DLD1 (cell line): ENCODE data around the gene CLMN.

Source experiments
- in situ Hi-C: cut with HindIII; loops from 2 replicates; pipeline ENCODE4 v1.10.0; 2017; ENCODE audit warnings: low sequenced_read_pairs

Gene CLMN

GRCh38 chr14:95264271-95264973 is 55.3 kb downstream of the CLMN start:
- in situ Hi-C loops = no loop called here

DNA sequence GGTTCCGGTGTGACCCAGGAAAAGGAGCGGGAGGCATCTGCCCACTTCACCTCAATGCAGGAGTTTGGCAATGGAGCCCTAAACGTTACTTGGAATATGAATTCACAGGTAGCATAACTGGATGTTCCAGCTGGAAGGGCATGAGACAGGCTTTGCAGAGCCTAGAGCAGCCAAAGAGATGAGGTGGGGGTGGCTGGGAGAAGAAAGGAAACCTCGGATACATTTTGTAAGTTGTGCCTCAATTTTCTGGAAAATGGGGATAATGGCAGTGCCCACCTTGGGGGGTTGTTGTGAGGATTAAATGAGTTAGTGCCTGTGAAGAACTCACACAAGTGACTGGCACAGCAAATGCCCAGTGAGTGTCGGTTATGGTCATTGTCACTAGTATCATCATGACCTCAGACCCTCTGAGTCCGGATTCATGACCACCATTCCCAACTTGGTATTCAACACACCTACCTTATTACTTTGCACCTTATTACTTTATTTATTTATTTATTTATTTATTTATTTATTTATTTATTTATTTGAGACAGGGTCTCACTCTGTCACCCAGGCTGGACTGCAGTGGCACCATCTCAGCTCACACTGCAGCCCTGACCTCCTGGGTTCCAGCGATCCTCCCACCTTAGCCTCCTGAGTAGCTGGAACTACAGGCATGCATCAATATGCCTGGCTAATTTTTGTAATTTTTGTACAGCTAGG is 56.0 kb downstream of the CLMN start:
- in situ Hi-C loops = no loop called here

- in situ Hi-C loops = no loop called here
Measured at GRCh38 chr14:95262511-95262891, 57.2 kb downstream of the CLMN start.

- in situ Hi-C loops = no loop called here
Measured at GRCh38 chr14:95261616-95262510, 57.8 kb downstream of the CLMN start.

- in situ Hi-C loops = no loop called here
Measured at GRCh38 chr14:95260537-95261361, 59.0 kb downstream of the CLMN start.

- in situ Hi-C loops = no loop called here
Measured at GRCh38 chr14:95258754-95259593, 60.7 kb downstream of the CLMN start.

DNA sequence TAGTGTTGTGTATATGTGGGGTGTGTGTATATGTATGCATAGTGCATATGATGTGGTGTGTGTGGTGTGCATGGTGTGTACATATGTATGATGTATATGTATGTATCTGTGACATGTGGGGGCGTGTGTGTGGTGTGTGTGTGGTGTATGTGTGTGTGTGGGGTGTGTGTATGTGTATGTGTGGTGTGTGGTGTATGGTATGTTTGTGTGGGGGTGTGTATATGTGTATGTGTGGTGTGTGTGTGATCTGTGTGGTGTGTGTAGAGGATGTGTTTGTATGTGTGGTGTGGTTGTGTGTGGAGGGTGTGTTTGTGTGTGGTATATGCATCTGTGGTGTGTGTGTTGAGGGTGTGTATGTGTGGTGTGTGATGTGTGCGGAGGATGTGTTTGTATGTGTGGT is 61.6 kb downstream of the CLMN start:
- in situ Hi-C loops = no loop called here

- in situ Hi-C loops = no loop called here
Measured at GRCh38 chr14:95257521-95257920, 62.2 kb downstream of the CLMN start.

DNA sequence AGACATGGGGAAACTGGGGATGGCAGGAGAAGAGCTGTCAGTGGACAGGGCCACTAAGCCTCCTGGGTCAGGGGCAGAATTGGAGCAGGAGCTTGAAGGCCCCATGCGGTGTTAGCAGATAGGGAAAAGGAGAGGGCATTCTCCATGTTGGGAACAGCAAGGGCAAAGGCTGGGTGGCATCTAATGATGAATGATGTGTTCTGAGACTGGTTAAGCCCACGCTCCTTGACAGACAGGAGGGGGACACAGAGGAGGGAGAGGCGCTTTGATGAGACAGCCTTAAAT is 63.0 kb downstream of the CLMN start:
- in situ Hi-C loops = no loop called here

GRCh38 chr14:95256002-95256775 is 63.5 kb downstream of the CLMN start:
- in situ Hi-C loops = no loop called here

DNA sequence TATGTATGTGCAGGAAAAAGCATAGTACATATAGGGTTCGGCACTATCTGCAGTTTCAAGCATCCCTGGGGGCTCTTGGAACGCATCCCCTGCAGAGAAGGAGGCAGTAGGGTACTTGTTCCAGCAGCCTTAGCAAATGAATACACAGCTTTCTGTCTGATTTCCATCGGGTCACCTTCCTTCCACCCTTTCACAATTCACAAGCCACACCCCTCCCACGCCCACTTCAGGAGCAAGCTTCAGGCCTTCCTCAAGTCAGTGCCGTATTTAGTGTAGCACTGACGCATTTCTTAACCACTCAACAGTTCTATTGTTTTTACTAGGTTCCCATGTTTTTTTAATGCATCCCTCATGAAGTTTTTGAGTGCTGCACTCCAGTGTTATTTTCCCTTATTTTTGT is 64.2 kb downstream of the CLMN start:
- in situ Hi-C loops = no loop called here

GRCh38 chr14:95255013-95255412 is 64.7 kb downstream of the CLMN start:
- in situ Hi-C loops = no loop called here

- in situ Hi-C loops = no loop called here
Measured at GRCh38 chr14:95254288-95254687, 65.4 kb downstream of the CLMN start.

DNA sequence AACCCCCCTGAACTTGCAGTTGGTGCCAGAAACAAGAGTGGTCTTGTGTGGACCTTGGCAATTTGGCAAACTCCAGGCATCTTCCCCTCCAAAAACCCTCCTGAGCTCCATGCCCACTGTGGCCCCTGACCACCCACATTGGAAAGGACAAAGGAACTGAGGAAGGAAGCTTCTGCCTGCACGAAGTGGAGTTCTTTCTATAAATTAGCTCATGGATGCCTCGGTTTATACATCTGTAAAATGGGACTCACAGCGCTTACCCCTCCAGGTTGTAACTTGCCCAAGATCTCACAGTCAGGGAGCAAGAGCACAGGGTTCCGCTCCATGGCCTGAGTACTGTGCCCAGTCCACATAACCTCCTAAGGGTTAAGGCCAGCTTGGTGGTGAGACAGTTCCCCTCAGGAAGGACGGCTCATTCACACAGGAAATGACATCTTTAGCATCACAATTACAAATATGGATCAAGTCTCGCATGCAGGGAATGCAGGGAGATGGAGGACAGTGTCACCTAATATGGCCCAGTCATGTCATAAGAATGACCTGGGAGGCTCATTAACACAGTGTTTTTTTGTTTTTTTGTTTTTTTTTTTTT is 66.6 kb downstream of the CLMN start:
- in situ Hi-C loops = no loop called here

GRCh38 chr14:95252219-95252618 is 67.5 kb downstream of the CLMN start:
- in situ Hi-C loops = no loop called here

GRCh38 chr14:95250936-95251335 is 68.8 kb downstream of the CLMN start:
- in situ Hi-C loops = no loop called here

DNA sequence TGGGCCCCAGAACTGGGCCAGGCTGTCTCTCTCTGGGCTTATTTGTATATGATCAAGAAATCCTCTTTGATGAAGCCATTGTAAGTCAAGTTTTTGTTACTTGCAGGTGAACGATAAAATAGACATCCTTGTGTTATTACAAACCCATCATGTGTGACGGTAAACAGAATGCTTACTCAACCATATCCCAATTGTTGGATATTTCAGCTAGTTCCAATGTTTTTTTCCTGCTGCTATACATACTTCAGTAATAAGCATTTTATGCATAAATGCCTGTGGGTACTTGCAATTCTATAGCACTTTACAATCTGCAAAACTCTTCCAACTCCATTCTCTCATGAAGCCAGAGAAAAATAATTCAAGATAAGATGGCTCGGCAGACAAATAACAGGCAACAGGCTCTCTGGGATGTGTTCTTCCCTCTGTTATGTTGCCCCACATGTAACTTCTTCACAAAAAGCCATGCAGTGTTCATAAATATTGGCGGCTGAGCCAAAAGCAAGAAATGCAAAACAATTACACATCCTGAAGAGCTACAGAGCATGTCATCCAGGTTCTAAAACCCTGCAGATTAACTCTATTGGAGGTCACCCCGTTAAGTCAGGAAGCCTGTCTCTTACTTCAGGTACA is 69.5 kb downstream of the CLMN start:
- in situ Hi-C loops = no loop called here

DNA sequence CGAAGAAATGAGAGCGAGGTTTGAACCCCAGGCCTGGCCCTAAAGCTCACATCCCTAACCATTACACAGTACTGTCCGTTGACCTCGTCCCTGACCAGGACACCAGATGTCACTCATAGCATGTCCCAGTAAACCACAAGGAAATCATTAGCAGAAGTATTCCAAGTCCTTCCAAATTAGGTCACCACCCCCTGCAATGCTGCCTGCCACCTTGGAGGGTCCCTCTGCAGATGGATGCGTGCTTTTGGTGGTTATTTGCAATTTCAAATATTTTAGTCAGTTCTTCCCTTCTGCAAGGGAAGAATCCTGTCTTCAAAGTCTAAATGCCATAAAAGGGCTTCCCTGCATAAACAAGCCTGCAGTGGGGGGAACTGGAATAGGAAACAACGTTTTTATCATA is 71.3 kb downstream of the CLMN start:
- in situ Hi-C loops = no loop called here

- in situ Hi-C loops = no loop called here
Measured at GRCh38 chr14:95246870-95247269, 72.8 kb downstream of the CLMN start.
